H1 (cell line): ENCODE data around the gene MAP2K5. TPM values are rescaled to one million over a fixed set of nuclear protein-coding genes. Genes with fewer than 3 reads are reported as not detected.

Source experiments
- CTCF ChIA-PET: fragments of 300-600 bp; sonication (Branson Sonifier 250); formaldehyde crosslinking; loops from one replicate; lab custom pipeline; 2021; ENCODE audit not compliant: partially characterized antibody; lab: Charles Lee
- POLR2A ChIA-PET: fragments of 300-600 bp; sonication (Branson Sonifier 250); formaldehyde crosslinking; loops from one replicate; lab custom pipeline; 2021; ENCODE audit warnings: inconsistent platforms; ENCODE audit not compliant: partially characterized antibody; lab: Charles Lee
- DNase-seq, 2 experiments: peaks; one replicate each; pipeline versions ENCODE4 v3.0.0 to v3.0.0-alpha.2; 2010 to 2022; ENCODE audit warnings: low spot score in 2 of 2, low read depth in 1 of 2, mixed read lengths in 1 of 2
- FAIRE-seq: peaks from 2 replicates; lab custom pipeline; 2011; peaks lifted over from hg19 to GRCh38; lab: Jason Lieb, UNC
- H2AFZ ChIP-seq: 2 replicates; pipeline ENCODE4 v1.8.1; 2012; ENCODE audit warnings: low read length, inconsistent platforms
- H2AK5ac ChIP-seq: 2 replicates; pipeline ENCODE4 v1.6.1; 2013; ENCODE audit warnings: low read depth, low read length
- H2BK120ac ChIP-seq: replicated peaks from 2 replicates; pipeline ENCODE3; 2013; ENCODE audit warnings: low read depth, low read length, inconsistent platforms
- H2BK12ac ChIP-seq: 2 replicates; pipeline ENCODE4 v1.6.1; 2013; ENCODE audit warnings: low read depth, low read length
- H2BK15ac ChIP-seq: 2 replicates; pipeline ENCODE4 v1.6.1; 2013; ENCODE audit warnings: low read length
- H2BK20ac ChIP-seq: 2 replicates; pipeline ENCODE4 v1.6.1; 2013; ENCODE audit warnings: low read length
- H2BK5ac ChIP-seq: 2 replicates; pipeline ENCODE4 v1.6.1; 2013; ENCODE audit warnings: low read depth, low read length
- H3K14ac ChIP-seq: 2 replicates; pipeline ENCODE4 v1.6.1; 2013; ENCODE audit warnings: inconsistent platforms; ENCODE audit not compliant: insufficient read length
- H3K18ac ChIP-seq: 2 replicates; pipeline ENCODE4 v1.6.1; 2013; ENCODE audit warnings: low read length; ENCODE audit errors: extremely low read depth
- H3K23ac ChIP-seq: 2 replicates; pipeline ENCODE4 v1.6.1; 2013; ENCODE audit warnings: inconsistent platforms; ENCODE audit not compliant: insufficient read length
- H3K23me2 ChIP-seq: 2 replicates; pipeline ENCODE4 v1.6.1; 2013; ENCODE audit warnings: low read depth, low read length
- H3K27ac ChIP-seq: 2 replicates; pipeline ENCODE4 v1.6.1; 2011; ENCODE audit warnings: low read depth, low read length, inconsistent platforms
- H3K27me3 ChIP-seq, 4 experiments: replicated peaks in 1 of 4; 1 replicate in 1 of 4; 2 replicates in 3 of 4; pipeline versions ENCODE4 v1.6.1 to v1.8.1; 2011 to 2013; ENCODE audit warnings: low read length in 3 of 4, mild to moderate bottlenecking in 3 of 4, inconsistent platforms in 2 of 4, mixed read lengths in 2 of 4, moderate library complexity in 1 of 4; ENCODE audit not compliant: control insufficient read depth in 3 of 4, insufficient read depth in 3 of 4; ENCODE audit errors: extremely low read depth in 1 of 4
- H3K36me3 ChIP-seq, 4 experiments: 2 replicates each; pipeline versions ENCODE4 v1.6.1 to v1.8.1; 2011 to 2013; ENCODE audit warnings: mild to moderate bottlenecking in 4 of 4, low read length in 3 of 4, moderate library complexity in 2 of 4, control low read depth in 1 of 4, inconsistent platforms in 1 of 4; ENCODE audit not compliant: insufficient read depth in 4 of 4, control insufficient read depth in 2 of 4
- H3K4ac ChIP-seq: replicated peaks from 2 replicates; pipeline ENCODE3; 2013; ENCODE audit warnings: low read length, low read depth, mixed read lengths, inconsistent platforms; ENCODE audit not compliant: insufficient read length
- H3K4me1 ChIP-seq, 4 experiments: replicated peaks in 1 of 4; 1 replicate in 1 of 4; 2 replicates in 3 of 4; pipeline versions ENCODE4 v1.6.1 to v1.8.1; 2011 to 2013; ENCODE audit warnings: low read length in 3 of 4, inconsistent platforms in 2 of 4, mixed read lengths in 1 of 4; ENCODE audit not compliant: insufficient read depth in 4 of 4, control insufficient read depth in 3 of 4
- H3K4me2 ChIP-seq, 2 experiments: 2 replicates each; pipeline versions ENCODE4 v1.6.1 to v1.8.1; 2011 to 2013; ENCODE audit warnings: low read depth in 2 of 2, low read length in 2 of 2, control low read depth in 1 of 2, inconsistent platforms in 1 of 2, mild to moderate bottlenecking in 1 of 2; ENCODE audit not compliant: insufficient read depth in 1 of 2
- H3K4me3 ChIP-seq, 4 experiments: fragments of 200-600, 300-600 bp in 1 of 4; sonication (generic), shearing (Covaris generic), sonication (Bioruptor Twin) in 1 of 4; 2 replicates each; pipeline versions ENCODE4 v1.5.1 to v1.8.1; 2011 to 2016; ENCODE audit warnings: low read length in 4 of 4, low read depth in 3 of 4, control low read depth in 2 of 4, inconsistent platforms in 2 of 4, mild to moderate bottlenecking in 2 of 4, mixed read lengths in 1 of 4, moderate library complexity in 1 of 4; ENCODE audit not compliant: insufficient read depth in 2 of 4; ENCODE audit errors: extremely low read depth in 1 of 4
- H3K56ac ChIP-seq: replicated peaks from 2 replicates; pipeline ENCODE3; 2013; ENCODE audit warnings: low read depth, mild to moderate bottlenecking, mixed read lengths, low read length, inconsistent platforms; ENCODE audit not compliant: insufficient read length
- H3K79me1 ChIP-seq: 2 replicates; pipeline ENCODE4 v1.6.1; 2013; ENCODE audit warnings: low read depth, low read length, control low read depth
- H3K79me2 ChIP-seq, 2 experiments: 2 replicates each; pipeline versions ENCODE4 v1.6.1 to v1.8.1; 2012 to 2013; ENCODE audit warnings: low read length in 2 of 2, mild to moderate bottlenecking in 2 of 2, inconsistent platforms in 1 of 2; ENCODE audit not compliant: insufficient read depth in 2 of 2, control insufficient read depth in 1 of 2
- H3K9ac ChIP-seq, 4 experiments: replicated peaks in 1 of 4; 1 replicate in 1 of 4; 2 replicates in 3 of 4; pipeline versions ENCODE4 v1.6.1 to v1.8.1; 2011 to 2013; ENCODE audit warnings: low read depth in 3 of 4, low read length in 3 of 4, control low read depth in 2 of 4, mild to moderate bottlenecking in 2 of 4, moderate library complexity in 2 of 4, inconsistent platforms in 1 of 4; ENCODE audit errors: extremely low read depth in 1 of 4
- H3K9me3 ChIP-seq, 2 experiments: 2 replicates each; pipeline versions ENCODE4 v1.6.1 to v1.8.1; 2012 to 2013; ENCODE audit warnings: mild to moderate bottlenecking in 2 of 2, moderate library complexity in 2 of 2, control low read depth in 1 of 2, inconsistent platforms in 1 of 2, low read depth in 1 of 2, low read length in 1 of 2, mixed read lengths in 1 of 2; ENCODE audit not compliant: insufficient read depth in 2 of 2
- H4K20me1 ChIP-seq, 2 experiments: replicated peaks in 1 of 2; 2 replicates each; pipeline versions ENCODE3 to v1.8.1; 2011 to 2013; ENCODE audit warnings: inconsistent platforms in 2 of 2, low read length in 2 of 2, mild to moderate bottlenecking in 1 of 2; ENCODE audit not compliant: insufficient read depth in 2 of 2, control insufficient read depth in 1 of 2
- H4K5ac ChIP-seq: 2 replicates; pipeline ENCODE4 v1.6.1; 2013; ENCODE audit warnings: low read length, low read depth, mixed read lengths, inconsistent platforms; ENCODE audit not compliant: insufficient read length
- H4K8ac ChIP-seq: 2 replicates; pipeline ENCODE4 v1.8.0; 2013; ENCODE audit warnings: mild to moderate bottlenecking, moderate library complexity, low read length, inconsistent platforms; ENCODE audit not compliant: insufficient read depth; ENCODE audit errors: extremely low read depth
- H4K91ac ChIP-seq: replicated peaks from 2 replicates; pipeline ENCODE3; 2013; ENCODE audit warnings: low read length, mixed read lengths, inconsistent platforms; ENCODE audit not compliant: insufficient read length
- EP300 ChIP-seq, 2 experiments: IDR thresholded peaks; 1 replicate in 1 of 2; 2 replicates in 1 of 2; pipeline ENCODE4 v1.6.1; 2011 to 2012; ENCODE audit warnings: low read depth in 2 of 2, low read length in 2 of 2, mild to moderate bottlenecking in 2 of 2, borderline replicate concordance in 1 of 2, inconsistent platforms in 1 of 2, moderate library complexity in 1 of 2
- WGBS, 2 experiments: shearing (Covaris generic) in 1 of 2; methylation state at CpG; one replicate each; pipeline versions ENCODE4 v1.1.6 to v1.1.7; 2013 to 2015; ENCODE audit warnings: low lambda C conversion rate in 2 of 2, mixed read lengths in 2 of 2, inconsistent platforms in 1 of 2, low coverage in 1 of 2, missing lambda C conversion rate in 1 of 2; ENCODE audit not compliant: insufficient replicate concordance in 2 of 2, insufficient coverage in 1 of 2, insufficient read length in 1 of 2; ENCODE audit errors: extremely low coverage in 1 of 2, missing lambda C conversion rate in 1 of 2; 5-methylcytosine and 5-hydroxymethylcytosine counted together
- polyA plus RNA-seq, 7 experiments: library from polyadenylated mRNA; depleted of rRNA in 3 of 7; stranded (reverse) in 5 of 7; unstranded in 2 of 7; fragments of >200 nt in 5 of 7; fragments of 200-250 nt in 2 of 7; gene quantifications; 1 replicate in 5 of 7; 2 replicates in 1 of 7; 4 replicates in 1 of 7; pipeline versions ENCODE4 v1.2.1 to v1.2.3, GENCODE V29; 2011 to 2013; ENCODE audit warnings: missing spikeins in 2 of 7, mixed read lengths in 2 of 7
- total RNA-seq: library from RNA; stranded (reverse); fragmentation: NEBNext Ultra II Directional; extraction: Animal tissue kit (Norgen Biotek cat#: 25700); gene quantifications from 2 replicates; pipeline ENCODE4 v1.2.1, GENCODE V29; 2021

MAP2K5 gene
- total and polyA plus RNA-seq, 2 of the 8 experiments (the other 6 are each of a cell fraction or from before 2014, with no cell fraction given) = 4.4 to 15.8 TPM

DNA sequence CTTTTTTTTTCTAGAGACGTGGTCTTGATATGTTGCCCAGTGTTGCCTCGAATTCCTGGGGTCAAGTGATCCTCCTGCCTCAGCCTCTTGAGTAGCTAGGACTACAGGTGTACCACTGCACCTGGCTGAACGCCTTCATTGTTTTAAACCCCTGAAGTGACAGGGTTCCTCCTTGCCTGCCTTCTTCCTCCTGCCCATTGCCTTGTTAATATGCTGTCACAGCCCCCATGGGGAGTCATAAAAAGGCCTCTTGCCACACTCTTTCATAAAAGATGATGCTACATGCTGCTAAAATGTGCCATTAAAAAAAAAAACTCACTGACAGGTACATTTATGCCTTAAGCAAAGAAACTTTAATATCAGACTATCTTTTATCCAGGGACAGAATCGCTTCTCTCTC is 166.0 kb downstream of the MAP2K5 start:
- H3K36me3 ChIP-seq = no peaks in the 10 kb centered on the region
- no peak overlapping the region for H3K27ac ChIP-seq
- H3K56ac ChIP-seq = no peak overlapping the region
- DNase-seq (no peak), FAIRE-seq (no peak)
- H4K20me1 ChIP-seq = no peaks in the 10 kb centered on the region
- H3K9me3 ChIP-seq = no peaks in the 10 kb centered on the region
- H4K5ac ChIP-seq = no peak overlapping the region
- no peak overlapping the region for H2AFZ ChIP-seq
- no peak overlapping the region for H4K91ac ChIP-seq
- 0 out of 7 replicates have a peak, but pooled peaks cover 0 to 2% (median 0%) of the 10 kb centered on the region in 4 experiments for H3K4me1 ChIP-seq
- no peaks in the 10 kb centered on the region for H3K79me1 ChIP-seq
- H3K9ac ChIP-seq = no peak overlapping the region
- no peaks in the 10 kb centered on the region for H3K27me3 ChIP-seq
- no peak overlapping the region for H3K4me2 ChIP-seq
- ChIA-PET POLR2A (no interaction called here), CTCF (no interaction called here)
- no peak overlapping the region for H2BK120ac ChIP-seq
- 85% methylated on average over 4 of the region's 4 CpGs; no CpG with 5 or more reads in 1 of the 2 experiments for WGBS, 2 experiments
- H4K8ac ChIP-seq = no peak overlapping the region
- H3K23me2 ChIP-seq = no peaks in the 10 kb centered on the region
- H3K14ac ChIP-seq = no peak overlapping the region
- no peak overlapping the region for H3K23ac ChIP-seq
- no peak overlapping the region for H3K4me3 ChIP-seq
- no peaks in the 10 kb centered on the region for H3K79me2 ChIP-seq
- H2BK5ac ChIP-seq = no peak overlapping the region
- no peak overlapping the region for H3K4ac ChIP-seq
- H2BK15ac ChIP-seq = no peak overlapping the region
- no peak overlapping the region for H2BK12ac ChIP-seq
- H2AK5ac ChIP-seq = no peak overlapping the region
- H3K18ac ChIP-seq = no peak overlapping the region
- no peak overlapping the region for H2BK20ac ChIP-seq
- TF ChIP-seq EP300 (IDR thresholded peaks at IDR 0.05; ENCODE audit: borderline replicate concordance in 1 of 2, low read depth in 2 of 2, low read length in 2 of 2) = no peak
